Memory B cell (primary cell): ENCODE measurements around the gene PIAS3.
"Not testable (repeated sequence)": the region's sequence is repeated elsewhere in the genome, so short reads cannot be mapped to it uniquely, and the experiment has no call there.

Experiments used
- ATAC-seq: fragments of 150-1000 bp; cut with Tn5 transposase; 2 replicates; pipeline ENCODE4 v1.10.0; 2021; ENCODE audit warnings: low read depth, mild to moderate bottlenecking, moderate library complexity
- DNase-seq, 2 donors: peaks; one replicate each; pipeline ENCODE4 v3.0.0; 2022; ENCODE audit warnings: low spot score in 2 of 2
- H3K27ac Mint-ChIP-seq: one replicate; pipeline ENCODE4 v1.8.0; 2022; ENCODE audit warnings: mild to moderate bottlenecking, moderate library complexity, mixed read lengths
- H3K27me3 Mint-ChIP-seq: one replicate; pipeline ENCODE4 v1.8.0; 2022; ENCODE audit warnings: mixed read lengths
- H3K36me3 Mint-ChIP-seq: one replicate; pipeline ENCODE4 v1.8.0; 2022; ENCODE audit warnings: mild to moderate bottlenecking, mixed read lengths
- H3K4me1 Mint-ChIP-seq: one replicate; pipeline ENCODE4 v1.8.0; 2022; ENCODE audit warnings: mixed read lengths
- H3K4me3 Mint-ChIP-seq: one replicate; pipeline ENCODE4 v1.8.0; 2022; ENCODE audit warnings: mild to moderate bottlenecking, moderate library complexity, mixed read lengths
- H3K9me3 Mint-ChIP-seq: one replicate; pipeline ENCODE4 v1.8.0; 2022; ENCODE audit warnings: mixed read lengths

PIAS3 gene

DNA sequence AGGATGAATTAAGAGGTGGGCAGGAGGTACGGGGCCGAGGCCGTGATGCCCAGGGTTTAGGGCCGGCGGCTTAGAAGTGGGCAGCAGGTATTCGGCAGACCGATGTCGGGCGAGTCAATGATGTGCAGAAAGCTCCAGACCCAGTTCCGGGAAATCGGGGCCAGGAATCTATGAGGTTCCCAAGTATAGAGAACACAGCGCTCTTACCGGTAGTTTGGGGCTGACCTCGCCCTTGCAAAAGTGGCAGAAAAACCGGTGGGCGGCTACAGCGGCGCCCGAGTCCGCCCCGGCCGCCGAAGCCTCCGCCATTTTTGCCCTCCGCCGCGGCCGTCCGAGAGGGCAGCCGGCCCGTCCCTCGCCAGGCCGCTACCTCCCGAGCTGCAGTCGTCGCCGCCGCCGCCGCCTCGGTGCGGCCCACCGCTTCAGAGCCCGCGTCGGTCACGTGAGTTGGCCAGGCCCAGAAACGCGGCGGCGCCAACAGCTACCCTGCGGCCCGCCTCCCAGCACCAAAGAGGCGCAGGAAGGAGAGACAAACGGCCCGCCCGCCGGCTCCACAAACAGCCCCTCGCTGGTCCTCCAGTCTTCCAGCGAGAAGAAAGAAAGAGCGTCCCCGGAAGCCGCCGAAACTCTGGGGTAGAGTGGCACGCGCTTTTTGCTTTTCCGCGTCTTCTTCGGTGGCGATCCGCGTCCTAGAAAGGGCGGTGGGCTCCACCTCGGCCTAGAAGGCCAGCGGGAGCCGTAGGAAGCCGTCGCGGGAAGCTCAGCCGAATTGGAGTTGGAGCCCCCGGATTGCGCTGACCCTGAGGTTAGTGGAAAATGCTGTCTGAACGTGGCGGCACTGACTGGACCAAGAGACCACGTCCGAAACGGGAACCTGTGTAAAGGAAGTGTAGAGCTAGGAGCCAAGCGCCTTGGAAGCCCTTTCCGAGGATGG is 35.0 kb downstream of the PIAS3 start, which contains the start of the genes POLR3C and RNF115:
POLR3C (plus strand) TSS at position 636 of the 934 bp plus-strand sequence. CDS start 1,577 bp downstream, outside the sequence.
RNF115 (minus strand) TSS at position 531 of the 934 bp plus-strand sequence; CDS start at position 309, 222 bp downstream.
- no peaks in the 10 kb centered on the region for H3K9me3 Mint-ChIP-seq
- H3K27me3 Mint-ChIP-seq = no peaks in the 10 kb centered on the region

DNA sequence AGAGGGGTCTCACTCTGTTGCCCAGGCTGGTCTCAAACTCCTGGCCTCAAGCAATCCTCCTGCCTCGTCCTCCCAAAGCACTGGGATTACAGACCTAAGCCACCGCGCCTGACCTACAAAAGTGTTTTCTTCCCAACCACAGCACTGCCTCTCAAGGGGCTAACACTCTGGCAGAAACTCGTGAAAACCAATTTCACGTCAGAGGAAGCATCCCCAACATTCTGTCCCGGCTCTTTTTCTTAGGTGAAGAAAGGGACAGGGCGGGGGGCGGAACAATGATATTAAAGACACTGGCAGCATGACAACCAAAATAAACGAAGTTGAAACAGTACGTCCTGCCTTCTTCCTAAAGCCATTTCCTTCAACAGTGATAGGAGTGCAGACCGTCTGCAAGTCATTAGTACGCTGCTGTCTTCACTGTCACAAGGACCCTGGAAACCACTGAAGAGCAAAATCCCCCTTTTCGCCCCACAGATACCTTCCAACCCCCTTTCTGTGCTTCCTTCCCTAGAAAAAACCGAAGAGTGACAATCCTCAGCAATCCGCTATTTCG is 36.0 kb downstream of the PIAS3 start:
- not testable (repeated sequence) for H3K4me1 Mint-ChIP-seq, H3K9me3 Mint-ChIP-seq, H3K4me3 Mint-ChIP-seq, DNase-seq, ATAC-seq, H3K27me3 Mint-ChIP-seq
- H3K36me3 Mint-ChIP-seq = peaks cover 18% of the 10 kb centered on the region
- H3K27ac Mint-ChIP-seq = peak overlapping the region; percentile 89

More for the DNA sequence above, 35.0 kb downstream of the PIAS3 start, which contains the start of the genes POLR3C and RNF115:
- Mint-ChIP-seq H3K4me1 (peaks cover 14% of the 10 kb centered on the region), H3K4me3 (peak within 1 kb of the TSS; percentile 95), H3K27ac (peak within 1 kb of the TSS; percentile 89), H3K36me3 (peaks cover 27% of the 10 kb centered on the region)
- peak; percentile 92 for ATAC-seq
- DNase-seq = peak; percentile 70

- not testable (repeated sequence) for DNase-seq, H3K4me3 Mint-ChIP-seq, H3K36me3 Mint-ChIP-seq, H3K4me1 Mint-ChIP-seq, ATAC-seq, H3K27me3 Mint-ChIP-seq, H3K27ac Mint-ChIP-seq, H3K9me3 Mint-ChIP-seq
These were observed 40.8 kb downstream of the PIAS3 start for GRCh38 chr1:145818095-145818494.

- H3K27me3 Mint-ChIP-seq, H3K27ac Mint-ChIP-seq, H3K4me3 Mint-ChIP-seq, H3K4me1 Mint-ChIP-seq, DNase-seq, ATAC-seq, H3K9me3 Mint-ChIP-seq, H3K36me3 Mint-ChIP-seq: not testable (repeated sequence)
These were observed 45.7 kb downstream of the PIAS3 start for GRCh38 chr1:145812977-145813810.

DNA sequence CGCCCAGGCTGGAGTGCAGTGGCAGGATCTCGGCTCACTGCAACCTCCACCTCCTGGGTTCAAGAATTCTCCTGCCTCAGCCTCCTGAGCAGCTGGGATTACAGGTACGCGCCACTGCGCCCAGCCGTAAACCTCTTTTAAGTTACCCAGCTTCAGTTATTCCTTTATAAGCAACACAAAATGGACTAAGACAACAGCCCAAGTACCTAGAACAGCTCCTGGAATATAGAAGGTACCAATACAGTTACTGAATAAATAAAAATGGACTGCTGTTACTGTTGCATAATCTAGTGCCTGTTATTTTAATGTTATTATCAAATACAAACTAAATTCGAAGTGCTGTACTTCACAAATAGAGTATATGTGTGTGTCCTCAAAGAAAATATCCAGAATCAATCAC is 52.0 kb downstream of the PIAS3 start:
- H3K27me3 Mint-ChIP-seq = no peaks in the 10 kb centered on the region
- H3K27ac Mint-ChIP-seq = no peak overlapping the region
- ATAC-seq = no peak
- peaks cover 20% of the 10 kb centered on the region for H3K4me1 Mint-ChIP-seq
- no peaks in the 10 kb centered on the region for H3K9me3 Mint-ChIP-seq
- no peak overlapping the region for H3K4me3 Mint-ChIP-seq
- DNase-seq = no peak
- H3K36me3 Mint-ChIP-seq = peaks cover 3% of the 10 kb centered on the region

GRCh38 chr1:145806408-145806807 is 52.5 kb downstream of the PIAS3 start:
- H3K9me3 Mint-ChIP-seq = no peaks in the 10 kb centered on the region
- H3K4me1 Mint-ChIP-seq = peaks cover 20% of the 10 kb centered on the region
- no peak overlapping the region for H3K27ac Mint-ChIP-seq
- no peaks in the 10 kb centered on the region for H3K27me3 Mint-ChIP-seq
- ATAC-seq (no peak), DNase-seq (no peak)
- no peak overlapping the region for H3K4me3 Mint-ChIP-seq
- H3K36me3 Mint-ChIP-seq = peaks cover 3% of the 10 kb centered on the region

GRCh38 chr1:145805057-145805456 is 53.8 kb downstream of the PIAS3 start:
- ATAC-seq = no peak
- Mint-ChIP-seq H3K27ac (no peak overlapping the region), H3K4me3 (no peak overlapping the region), H3K9me3 (no peaks in the 10 kb centered on the region), H3K27me3 (no peaks in the 10 kb centered on the region), H3K4me1 (peaks cover 20% of the 10 kb centered on the region), H3K36me3 (peaks cover 8% of the 10 kb centered on the region)
- DNase-seq = no peak

- H3K4me1 Mint-ChIP-seq = peaks cover 20% of the 10 kb centered on the region
- peaks cover 13% of the 10 kb centered on the region for H3K36me3 Mint-ChIP-seq
- ATAC-seq (no peak), DNase-seq (no peak)
- H3K27ac Mint-ChIP-seq = no peak overlapping the region
- no peak overlapping the region for H3K4me3 Mint-ChIP-seq
- H3K27me3 Mint-ChIP-seq = no peaks in the 10 kb centered on the region
- H3K9me3 Mint-ChIP-seq = no peaks in the 10 kb centered on the region
These were observed 54.4 kb downstream of the PIAS3 start for GRCh38 chr1:145804235-145805045.

DNA sequence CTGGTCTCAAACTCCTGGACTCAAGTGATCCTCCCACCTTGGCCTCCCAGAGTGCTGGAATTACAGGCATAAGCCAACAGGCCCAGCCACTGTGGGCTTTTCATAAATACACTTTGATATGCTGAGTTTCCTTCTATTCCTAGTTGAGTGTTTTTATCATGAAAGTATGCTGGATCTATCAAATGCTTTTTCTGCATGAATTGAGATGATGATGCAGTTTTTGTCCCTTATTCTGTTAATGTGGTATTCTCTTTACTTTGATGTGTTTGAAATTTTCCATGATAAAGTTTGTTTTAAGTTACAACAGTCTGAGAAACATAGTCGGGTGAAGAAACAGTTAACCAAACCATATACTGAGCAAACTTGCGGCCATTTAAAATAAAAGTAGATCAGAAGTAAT is 59.1 kb downstream of the PIAS3 start:
- peaks cover 14% of the 10 kb centered on the region for H3K9me3 Mint-ChIP-seq
- H3K36me3 Mint-ChIP-seq = peaks cover 36% of the 10 kb centered on the region
- DNase-seq = no peak

More for the DNA sequence above, 59.1 kb downstream of the PIAS3 start:
- no peak for ATAC-seq
- Mint-ChIP-seq H3K4me1 (peaks cover 13% of the 10 kb centered on the region), H3K27ac (no peak overlapping the region), H3K27me3 (no peaks in the 10 kb centered on the region), H3K4me3 (no peak overlapping the region)
